Panc1 (cell line): Measurements from ENCODE around the gene ENOX1. TPM values are rescaled to one million over a fixed set of nuclear protein-coding genes. Genes with fewer than 3 reads are reported as not detected.
A peak's percentile ranks its signal among the peaks of the same experiment; 100 is the strongest.

Experiments
- ATAC-seq: fragments of 200-7000 bp; cut with Tn5 transposase; 2 replicates; pipeline ENCODE4 v1.9.1; 2020; ENCODE audit warnings: mild to moderate bottlenecking, moderate library complexity
- BruUV-seq: library from RNA; stranded (reverse); fragments of 400-500 nt; replicated peaks from 2 replicates; lab custom pipeline; 2021; lab: Mats Ljungman, UMichigan
- CTCF ChIA-PET: fragments of 300-600 bp; sonication (Branson Sonifier 250); formaldehyde crosslinking; loops from one replicate; lab custom pipeline; 2022; ENCODE audit warnings: antibody characterized with exemption; lab: Charles Lee
- POLR2A ChIA-PET: fragments of 300-600 bp; sonication (Branson Sonifier 250); formaldehyde crosslinking; loops from one replicate; lab custom pipeline; 2022; ENCODE audit warnings: antibody characterized with exemption; lab: Charles Lee
- DNase-seq: peaks from one replicate; pipeline ENCODE4 v3.0.0-alpha.2; 2010; ENCODE audit warnings: low read depth, low spot score
- H3K27ac ChIP-seq: 2 replicates; pipeline ENCODE4 v1.5.1; 2011; ENCODE audit warnings: mild to moderate bottlenecking, low read length, inconsistent platforms
- H3K27me3 ChIP-seq: fragments of 200-500 bp; sonication (Bioruptor generic); 2 replicates; pipeline ENCODE4 v1.6.0; 2014; ENCODE audit warnings: low read length, inconsistent platforms; ENCODE audit not compliant: control insufficient read depth, insufficient read depth
- H3K36me3 ChIP-seq: fragments of 200-500 bp; sonication (Bioruptor generic); 2 replicates; pipeline ENCODE4 v1.5.1; 2014; ENCODE audit warnings: inconsistent platforms, mild to moderate bottlenecking, low read length, moderate library complexity; ENCODE audit not compliant: control insufficient read depth, insufficient read depth
- H3K4me1 ChIP-seq: 2 replicates; pipeline ENCODE4 v1.5.1; 2011; ENCODE audit warnings: inconsistent platforms, mild to moderate bottlenecking, low read length, moderate library complexity; ENCODE audit not compliant: control insufficient read depth, insufficient read depth
- H3K4me3 ChIP-seq, 2 experiments: 2 replicates each; pipeline ENCODE4 v1.5.1; 2011 to 2012; ENCODE audit warnings: low read depth in 2 of 2, low read length in 2 of 2, mild to moderate bottlenecking in 2 of 2, inconsistent platforms in 1 of 2, moderate library complexity in 1 of 2
- H3K9me3 ChIP-seq: fragments of 200-500 bp; sonication (Bioruptor generic); 2 replicates; pipeline ENCODE4 v1.5.1; 2014; ENCODE audit warnings: low read depth, mild to moderate bottlenecking, inconsistent platforms, low read length, moderate library complexity; ENCODE audit not compliant: control insufficient read depth, insufficient read depth
- POLR2AphosphoS5 ChIP-seq: IDR thresholded peaks from 2 replicates; pipeline ENCODE4 v1.6.1; 2012; ENCODE audit warnings: mild to moderate bottlenecking, low read depth, low read length, moderate library complexity
- SIN3A ChIP-seq: IDR thresholded peaks from 2 replicates; pipeline ENCODE4 v1.6.1; 2012; ENCODE audit warnings: low read depth, mild to moderate bottlenecking, low read length, moderate library complexity, borderline replicate concordance; ENCODE audit not compliant: insufficient read depth
- TCF7L2 ChIP-seq: IDR thresholded peaks from 2 replicates; pipeline ENCODE4 v1.6.1; 2011; ENCODE audit warnings: mild to moderate bottlenecking, low read depth, low read length, inconsistent platforms
- in situ Hi-C: cut with HindIII; loops from 2 replicates; pipeline ENCODE4 v1.10.0; 2016; ENCODE audit warnings: low sequenced_read_pairs, low pct_unique_long_range_greater_than_20kb
- intact Hi-C: fragments of 100-400 bp; cut with micrococcal nuclease; formaldehyde crosslinking; loops from one replicate; pipeline ENCODE4 v1.10.0; 2022; ENCODE audit not compliant: unreplicated experiment
- total RNA-seq: library from RNA; stranded (reverse); gene quantifications from one replicate; pipeline ENCODE4 v1.2.1, GENCODE V29; 2021; ENCODE audit not compliant: unreplicated experiment
- TF ChIP-seq, protein P1 (sequence below), 2 experiments: IDR thresholded peaks; 2 replicates each; pipeline ENCODE4 v1.6.1; 2011 to 2012; ENCODE audit warnings: low read depth in 2 of 2, control low read depth in 1 of 2, low read length in 1 of 2, mild to moderate bottlenecking in 1 of 2, moderate library complexity in 1 of 2; ENCODE audit not compliant: insufficient read depth in 1 of 2
- TF ChIP-seq, protein P2 (sequence below): fragments of 450-650 bp; IDR thresholded peaks from 2 replicates; pipeline ENCODE4 v1.5.1; 2017; ENCODE audit warnings: mild to moderate bottlenecking

Gene ENOX1
- total RNA-seq, 1 experiment from 2014 or later: 0.23 TPM

DNA sequence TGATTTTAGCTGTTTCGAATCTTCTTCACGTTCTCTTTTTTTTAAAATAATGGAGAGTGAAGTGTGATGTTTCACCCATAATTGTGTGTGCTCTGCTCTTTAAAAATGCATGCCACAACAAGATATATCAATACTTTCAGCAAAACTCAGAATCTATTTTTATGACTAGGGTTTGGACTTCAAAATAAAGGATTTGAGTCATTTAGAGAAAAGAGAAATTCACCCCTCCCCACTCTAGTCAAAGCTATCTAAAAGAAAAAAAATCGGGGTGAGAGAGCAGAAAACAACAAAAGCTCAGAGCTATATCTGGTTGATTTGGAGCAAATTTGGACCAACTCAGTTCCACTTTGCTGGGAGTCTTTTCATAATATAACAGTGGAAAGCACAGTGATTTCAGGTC lies 518.9 kb downstream of the ENOX1 start:
- H3K4me3 ChIP-seq: no peak overlapping the region
- intact Hi-C loops: no loop called here
- DNase-seq: no peak
- no peak for ATAC-seq
- peaks cover 21% of the 10 kb centered on the region for H3K4me1 ChIP-seq
- H3K27me3 ChIP-seq: no peaks in the 10 kb centered on the region
- H3K9me3 ChIP-seq: no peaks in the 10 kb centered on the region
- no TSS peak for BruUV-seq
- no peaks in the 10 kb centered on the region for H3K36me3 ChIP-seq
- POLR2A ChIA-PET: no interaction called here
- H3K27ac ChIP-seq: peak overlapping the region; percentile 77; the same call in 1 of the 2 replicates
- in situ Hi-C loops: no loop called here
- CTCF ChIA-PET: no interaction called here
- no peak for TF ChIP-seq SIN3A
- no peak for TF ChIP-seq TCF7L2
- TF ChIP-seq, protein P1, sequence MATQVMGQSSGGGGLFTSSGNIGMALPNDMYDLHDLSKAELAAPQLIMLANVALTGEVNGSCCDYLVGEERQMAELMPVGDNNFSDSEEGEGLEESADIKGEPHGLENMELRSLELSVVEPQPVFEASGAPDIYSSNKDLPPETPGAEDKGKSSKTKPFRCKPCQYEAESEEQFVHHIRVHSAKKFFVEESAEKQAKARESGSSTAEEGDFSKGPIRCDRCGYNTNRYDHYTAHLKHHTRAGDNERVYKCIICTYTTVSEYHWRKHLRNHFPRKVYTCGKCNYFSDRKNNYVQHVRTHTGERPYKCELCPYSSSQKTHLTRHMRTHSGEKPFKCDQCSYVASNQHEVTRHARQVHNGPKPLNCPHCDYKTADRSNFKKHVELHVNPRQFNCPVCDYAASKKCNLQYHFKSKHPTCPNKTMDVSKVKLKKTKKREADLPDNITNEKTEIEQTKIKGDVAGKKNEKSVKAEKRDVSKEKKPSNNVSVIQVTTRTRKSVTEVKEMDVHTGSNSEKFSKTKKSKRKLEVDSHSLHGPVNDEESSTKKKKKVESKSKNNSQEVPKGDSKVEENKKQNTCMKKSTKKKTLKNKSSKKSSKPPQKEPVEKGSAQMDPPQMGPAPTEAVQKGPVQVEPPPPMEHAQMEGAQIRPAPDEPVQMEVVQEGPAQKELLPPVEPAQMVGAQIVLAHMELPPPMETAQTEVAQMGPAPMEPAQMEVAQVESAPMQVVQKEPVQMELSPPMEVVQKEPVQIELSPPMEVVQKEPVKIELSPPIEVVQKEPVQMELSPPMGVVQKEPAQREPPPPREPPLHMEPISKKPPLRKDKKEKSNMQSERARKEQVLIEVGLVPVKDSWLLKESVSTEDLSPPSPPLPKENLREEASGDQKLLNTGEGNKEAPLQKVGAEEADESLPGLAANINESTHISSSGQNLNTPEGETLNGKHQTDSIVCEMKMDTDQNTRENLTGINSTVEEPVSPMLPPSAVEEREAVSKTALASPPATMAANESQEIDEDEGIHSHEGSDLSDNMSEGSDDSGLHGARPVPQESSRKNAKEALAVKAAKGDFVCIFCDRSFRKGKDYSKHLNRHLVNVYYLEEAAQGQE (IDR thresholded peaks at IDR 0.05; ENCODE audit: insufficient read depth in 1 of 2, low read depth in 2 of 2, low read length in 1 of 2): no peak
- no peak for TF ChIP-seq POLR2AphosphoS5
- TF ChIP-seq, protein P2, sequence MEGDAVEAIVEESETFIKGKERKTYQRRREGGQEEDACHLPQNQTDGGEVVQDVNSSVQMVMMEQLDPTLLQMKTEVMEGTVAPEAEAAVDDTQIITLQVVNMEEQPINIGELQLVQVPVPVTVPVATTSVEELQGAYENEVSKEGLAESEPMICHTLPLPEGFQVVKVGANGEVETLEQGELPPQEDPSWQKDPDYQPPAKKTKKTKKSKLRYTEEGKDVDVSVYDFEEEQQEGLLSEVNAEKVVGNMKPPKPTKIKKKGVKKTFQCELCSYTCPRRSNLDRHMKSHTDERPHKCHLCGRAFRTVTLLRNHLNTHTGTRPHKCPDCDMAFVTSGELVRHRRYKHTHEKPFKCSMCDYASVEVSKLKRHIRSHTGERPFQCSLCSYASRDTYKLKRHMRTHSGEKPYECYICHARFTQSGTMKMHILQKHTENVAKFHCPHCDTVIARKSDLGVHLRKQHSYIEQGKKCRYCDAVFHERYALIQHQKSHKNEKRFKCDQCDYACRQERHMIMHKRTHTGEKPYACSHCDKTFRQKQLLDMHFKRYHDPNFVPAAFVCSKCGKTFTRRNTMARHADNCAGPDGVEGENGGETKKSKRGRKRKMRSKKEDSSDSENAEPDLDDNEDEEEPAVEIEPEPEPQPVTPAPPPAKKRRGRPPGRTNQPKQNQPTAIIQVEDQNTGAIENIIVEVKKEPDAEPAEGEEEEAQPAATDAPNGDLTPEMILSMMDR: no peak

DNA sequence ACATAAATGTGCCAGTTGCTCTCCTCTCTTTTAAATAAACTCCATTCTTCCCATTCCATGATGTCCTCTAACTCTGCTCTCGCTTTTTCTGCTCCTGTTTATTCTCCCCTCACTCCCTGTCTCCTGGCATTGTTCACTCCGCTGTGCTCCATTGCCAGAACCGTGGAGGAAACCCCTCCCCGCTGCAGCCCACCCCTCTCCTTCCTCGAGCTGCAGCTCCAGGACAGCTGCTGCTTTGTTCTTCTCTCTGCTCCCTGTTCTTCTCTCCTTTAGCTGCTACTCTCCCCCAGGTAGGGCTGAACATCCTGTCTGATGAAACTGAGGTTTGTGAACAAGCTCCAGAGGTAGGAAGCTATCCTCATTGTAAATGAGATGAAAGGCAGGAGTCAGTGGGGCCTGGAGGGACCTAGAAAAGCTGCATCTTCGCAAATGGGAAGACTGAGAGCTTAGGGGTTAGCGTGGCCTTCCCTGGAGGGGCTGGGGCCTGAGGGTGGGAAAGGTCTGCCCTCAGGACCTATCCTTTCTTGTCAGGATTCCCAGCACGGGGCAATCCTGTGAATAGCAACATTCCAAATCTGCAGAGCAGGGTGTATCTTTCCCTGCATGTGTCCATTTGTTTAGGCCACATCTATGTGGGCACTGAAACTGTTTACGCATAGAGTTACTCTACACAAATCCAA lies 519.7 kb downstream of the ENOX1 start:
- H3K4me3 ChIP-seq: no peak overlapping the region
- peak overlapping the region; percentile 48; the same call in 1 of the 2 replicates for H3K27ac ChIP-seq
- ATAC-seq (no peak), DNase-seq (no peak)
- CTCF ChIA-PET: no interaction called here
- in situ Hi-C loops: no loop called here
- intact Hi-C loops: no loop called here
- no peaks in the 10 kb centered on the region for H3K27me3 ChIP-seq
- POLR2A ChIA-PET: no interaction called here
- H3K36me3 ChIP-seq: no peaks in the 10 kb centered on the region
- H3K4me1 ChIP-seq: peaks cover 21% of the 10 kb centered on the region
- TF ChIP-seq, protein P1 (IDR thresholded peaks at IDR 0.05; ENCODE audit: insufficient read depth in 1 of 2, low read depth in 2 of 2, low read length in 1 of 2): no peak
- TF ChIP-seq, protein P2: no peak
- TF ChIP-seq TCF7L2 (no peak), POLR2AphosphoS5 (no peak), SIN3A (no peak)
- no TSS peak for BruUV-seq
- no peaks in the 10 kb centered on the region for H3K9me3 ChIP-seq
